HL-60 (cell line): ENCODE measurements around the gene CNGA2.

Experiments
- DNase-seq, 2 experiments: peaks; one replicate each; pipeline ENCODE4 v3.0.0-alpha.2; 2010 to 2020; ENCODE audit warnings: low read depth in 1 of 2, low spot score in 1 of 2
- H3K27ac ChIP-seq: fragments of 250-450 bp; sonication (Bioruptor Pico); replicated peaks from 2 replicates; pipeline ENCODE4 v1.5.1; 2020; ENCODE audit warnings: mild to moderate bottlenecking, moderate library complexity
- H3K27me3 ChIP-seq: fragments of 250-450 bp; sonication (Bioruptor Pico); 2 replicates; pipeline ENCODE4 v1.5.1; 2021; ENCODE audit warnings: mild to moderate bottlenecking, moderate library complexity; ENCODE audit not compliant: insufficient read depth, poor library complexity, severe bottlenecking
- H3K4me3 ChIP-seq: replicated peaks from 2 replicates; pipeline ENCODE4 v1.5.1; 2011; ENCODE audit warnings: mild to moderate bottlenecking, control low read depth, low read length; ENCODE audit not compliant: insufficient read depth
- CTCF ChIP-seq: IDR thresholded peaks from one replicate; pipeline ENCODE4 v1.5.1; 2011; ENCODE audit warnings: low read length, control low read depth, inconsistent platforms; ENCODE audit not compliant: insufficient read depth
- GABPA ChIP-seq: IDR thresholded peaks from 2 replicates; pipeline ENCODE4 v1.6.1; 2012; ENCODE audit warnings: low read depth
- POLR2AphosphoS5 ChIP-seq: IDR thresholded peaks from 2 replicates; pipeline ENCODE4 v1.6.1; 2012; ENCODE audit warnings: low read depth
- SPI1 ChIP-seq: IDR thresholded peaks from 2 replicates; pipeline ENCODE4 v1.6.1; 2012; ENCODE audit warnings: low read depth, mild to moderate bottlenecking, borderline replicate concordance
- TF ChIP-seq, protein P1 (sequence below): IDR thresholded peaks from 2 replicates; pipeline ENCODE4 v1.6.1; 2012; ENCODE audit warnings: low read depth; ENCODE audit not compliant: insufficient replicate concordance

CNGA2 gene

DNA sequence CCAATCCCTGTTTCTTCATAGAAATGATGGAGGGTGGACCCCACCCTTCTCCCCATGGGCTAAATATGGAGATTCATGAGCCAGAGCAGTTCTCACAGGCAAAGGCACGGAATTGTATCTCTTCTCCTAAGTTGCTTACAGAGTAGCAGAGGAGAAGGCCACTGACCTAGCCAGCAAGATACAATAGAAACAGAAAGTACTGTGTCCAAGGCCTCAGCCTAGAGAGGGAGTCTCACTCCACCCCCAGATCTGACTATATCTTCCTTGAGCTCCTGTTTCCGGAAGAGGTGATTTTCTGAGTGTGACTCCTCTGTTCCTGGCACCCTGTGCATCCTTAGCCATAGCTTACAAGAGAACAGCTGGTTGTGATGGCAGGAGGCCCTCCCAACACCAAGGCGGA is 18.8 kb upstream of the CNGA2 start, which contains the start of gene FATE1:
Gene FATE1 (plus strand): TSS at position 284 of the 400 bp plus-strand sequence. CDS start 85 bp downstream, at position 369.
- TF ChIP-seq GABPA (no peak), SPI1 (no peak), POLR2AphosphoS5 (no peak), CTCF (no peak)
- TF ChIP-seq, protein P1, sequence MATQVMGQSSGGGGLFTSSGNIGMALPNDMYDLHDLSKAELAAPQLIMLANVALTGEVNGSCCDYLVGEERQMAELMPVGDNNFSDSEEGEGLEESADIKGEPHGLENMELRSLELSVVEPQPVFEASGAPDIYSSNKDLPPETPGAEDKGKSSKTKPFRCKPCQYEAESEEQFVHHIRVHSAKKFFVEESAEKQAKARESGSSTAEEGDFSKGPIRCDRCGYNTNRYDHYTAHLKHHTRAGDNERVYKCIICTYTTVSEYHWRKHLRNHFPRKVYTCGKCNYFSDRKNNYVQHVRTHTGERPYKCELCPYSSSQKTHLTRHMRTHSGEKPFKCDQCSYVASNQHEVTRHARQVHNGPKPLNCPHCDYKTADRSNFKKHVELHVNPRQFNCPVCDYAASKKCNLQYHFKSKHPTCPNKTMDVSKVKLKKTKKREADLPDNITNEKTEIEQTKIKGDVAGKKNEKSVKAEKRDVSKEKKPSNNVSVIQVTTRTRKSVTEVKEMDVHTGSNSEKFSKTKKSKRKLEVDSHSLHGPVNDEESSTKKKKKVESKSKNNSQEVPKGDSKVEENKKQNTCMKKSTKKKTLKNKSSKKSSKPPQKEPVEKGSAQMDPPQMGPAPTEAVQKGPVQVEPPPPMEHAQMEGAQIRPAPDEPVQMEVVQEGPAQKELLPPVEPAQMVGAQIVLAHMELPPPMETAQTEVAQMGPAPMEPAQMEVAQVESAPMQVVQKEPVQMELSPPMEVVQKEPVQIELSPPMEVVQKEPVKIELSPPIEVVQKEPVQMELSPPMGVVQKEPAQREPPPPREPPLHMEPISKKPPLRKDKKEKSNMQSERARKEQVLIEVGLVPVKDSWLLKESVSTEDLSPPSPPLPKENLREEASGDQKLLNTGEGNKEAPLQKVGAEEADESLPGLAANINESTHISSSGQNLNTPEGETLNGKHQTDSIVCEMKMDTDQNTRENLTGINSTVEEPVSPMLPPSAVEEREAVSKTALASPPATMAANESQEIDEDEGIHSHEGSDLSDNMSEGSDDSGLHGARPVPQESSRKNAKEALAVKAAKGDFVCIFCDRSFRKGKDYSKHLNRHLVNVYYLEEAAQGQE, result no peak
- H3K4me3 ChIP-seq, result no peak within 1 kb of the TSS
- DNase-seq, result no peak
- no peak within 1 kb of the TSS for H3K27ac ChIP-seq
- no peaks in the 10 kb centered on the region for H3K27me3 ChIP-seq

DNA sequence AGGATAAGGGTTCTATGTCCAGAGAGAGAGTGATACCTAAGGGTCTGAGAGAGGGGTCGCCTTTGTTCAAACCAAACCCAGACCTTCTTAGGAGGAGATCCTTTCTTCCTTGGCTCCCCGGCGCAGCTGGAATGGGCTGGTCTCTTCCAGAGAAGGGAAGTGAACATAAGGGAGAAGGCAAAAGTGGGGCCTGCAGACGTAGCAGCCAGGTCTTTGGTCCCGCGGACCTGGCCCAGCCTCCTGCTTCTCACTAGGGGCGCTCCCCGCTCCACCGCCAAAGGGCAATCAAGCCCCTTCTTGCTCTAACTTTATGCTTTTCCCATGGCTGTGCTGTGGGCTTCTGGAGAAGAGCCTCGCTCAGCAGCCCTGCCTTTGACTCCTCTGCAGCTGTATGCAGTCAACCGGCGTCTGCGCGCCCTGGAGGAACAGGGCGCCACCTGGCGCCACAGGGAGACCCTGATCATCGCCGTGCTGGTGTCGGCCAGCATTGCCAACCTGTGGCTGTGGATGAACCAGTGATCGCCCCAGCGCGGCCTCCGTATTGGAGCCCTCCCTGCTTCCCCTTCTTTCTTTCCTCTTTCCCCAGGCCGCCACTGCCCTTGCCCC is 12.2 kb upstream of the CNGA2 start:
- Histone ChIP-seq H3K4me3 (no peak overlapping the region), H3K27ac (no peak overlapping the region), H3K27me3 (no peaks in the 10 kb centered on the region)
- no peak for TF ChIP-seq SPI1
- no peak for TF ChIP-seq POLR2AphosphoS5
- no peak for TF ChIP-seq GABPA
- TF ChIP-seq, protein P1, result no peak
- no peak for TF ChIP-seq CTCF
- no peak for DNase-seq

DNA sequence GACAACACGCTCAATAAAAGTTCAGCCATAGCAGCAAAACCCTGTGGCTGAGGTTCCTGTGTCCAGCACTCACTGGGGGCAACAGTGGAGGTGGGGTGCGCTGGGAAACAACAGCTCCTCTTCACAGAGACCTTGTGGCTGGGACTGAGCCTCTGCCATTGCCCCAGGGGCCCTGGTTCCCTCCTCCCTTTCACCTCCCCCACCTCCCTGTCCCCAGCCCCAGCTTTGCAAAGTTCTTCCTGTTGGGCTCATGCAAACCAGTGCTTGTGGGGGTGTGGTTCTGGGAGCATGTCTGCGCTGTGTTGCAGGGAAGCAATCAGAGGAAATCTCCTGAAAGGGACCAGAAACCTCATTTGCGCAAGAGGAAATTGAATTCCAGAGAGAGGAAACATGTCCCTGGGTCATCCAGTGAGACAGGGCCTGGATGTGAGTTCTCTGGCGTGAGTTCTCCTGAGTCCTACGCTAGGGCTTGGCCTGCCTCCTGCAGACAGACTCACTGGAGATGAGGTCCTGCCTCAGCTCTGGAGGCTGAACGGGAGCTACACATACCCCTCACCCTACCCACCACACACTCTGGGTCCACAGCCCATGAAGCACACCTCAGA is 11.3 kb upstream of the CNGA2 start:
- no peak for DNase-seq
- H3K27me3 ChIP-seq, result no peaks in the 10 kb centered on the region
- no peak overlapping the region for H3K4me3 ChIP-seq
- no peak for TF ChIP-seq SPI1
- no peak for TF ChIP-seq CTCF
- no peak for TF ChIP-seq GABPA
- no peak for TF ChIP-seq POLR2AphosphoS5
- TF ChIP-seq, protein P1, result no peak
- no peak overlapping the region for H3K27ac ChIP-seq
